Esophagus muscularis mucosa (tissue), 3 donors: ENCODE data around the gene SPAG7.

Source experiments
- CTCF ChIP-seq, 3 experiments: fragments of 200-600 bp in 2 of 3; fragments of 450-650 bp in 1 of 3; sonication (generic) in 2 of 3; IDR thresholded peaks; one replicate each; pipeline ENCODE4 v1.5.1; 2017 to 2019; ENCODE audit warnings: antibody characterized with exemption in 3 of 3, mild to moderate bottlenecking in 2 of 3, moderate library complexity in 1 of 3
- POLR2A ChIP-seq: fragments of 450-650 bp; IDR thresholded peaks from one replicate; pipeline ENCODE4 v1.6.1; 2017; ENCODE audit warnings: antibody characterized with exemption, moderate library complexity, mild to moderate bottlenecking, low read depth
- POLR2AphosphoS5 ChIP-seq, 2 donors: sonication (generic); formaldehyde crosslinking; IDR thresholded peaks; one replicate each; pipeline ENCODE4 v1.6.1; 2017; ENCODE audit warnings: antibody characterized with exemption in 2 of 2

- TF ChIP-seq CTCF (IDR thresholded peaks at IDR 0.05), result no peak
- no peak for TF ChIP-seq POLR2AphosphoS5 (IDR thresholded peaks at IDR 0.05)
- TF ChIP-seq POLR2A, result no peak
These were observed 48.0 kb downstream of the SPAG7 start for GRCh38 chr17:4919511-4920047.
